ENCODE results near the gene PRKG1.

PRKG1 gene

DNA sequence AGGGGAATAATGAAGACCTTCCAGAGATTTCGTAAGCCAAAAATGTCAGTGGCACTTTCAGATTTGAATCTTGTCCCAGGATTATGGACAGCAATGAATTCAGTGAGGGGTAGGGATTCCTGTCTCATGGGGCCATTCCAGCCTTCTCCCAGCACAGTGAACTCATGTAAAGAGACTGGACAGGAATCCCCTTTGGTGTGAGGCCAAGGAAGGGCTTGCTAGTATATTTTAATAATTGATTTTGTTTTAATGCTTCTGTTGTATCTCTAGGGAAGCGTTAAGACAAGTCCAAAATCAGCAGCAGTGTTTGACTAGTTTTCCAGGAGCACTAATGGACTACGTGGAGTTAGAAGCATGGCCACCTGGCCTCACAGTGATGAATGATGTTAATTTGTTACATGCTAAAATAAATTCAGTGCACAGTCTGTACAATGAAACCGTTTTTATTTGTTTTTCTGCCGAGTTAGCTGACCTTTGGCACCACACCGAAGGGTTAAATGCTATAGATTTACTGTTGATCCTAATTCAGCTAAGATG, 1025.8 kb downstream of the PRKG1 start:
- DNase-seq: no peak

DNA sequence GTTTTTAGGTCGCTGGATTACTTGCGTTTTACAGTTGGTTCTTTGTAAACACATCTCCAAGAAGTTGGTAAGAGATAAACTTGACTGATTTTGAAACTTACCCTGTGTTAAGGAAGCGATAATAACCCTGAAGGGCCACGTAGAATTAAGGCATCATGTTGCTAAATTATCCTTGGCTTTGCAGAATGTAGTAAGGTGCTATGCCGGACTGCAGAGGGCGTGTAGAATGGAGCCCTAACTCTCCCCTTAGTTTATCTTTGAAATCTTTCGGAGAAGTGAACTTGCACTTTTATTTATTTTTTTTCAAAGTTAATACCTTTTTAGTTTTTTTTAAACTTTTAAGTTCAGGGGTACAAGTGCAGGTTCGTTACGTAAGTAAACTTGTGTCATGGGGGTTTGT, 1031.0 kb downstream of the PRKG1 start:
- no peak for DNase-seq

DNA sequence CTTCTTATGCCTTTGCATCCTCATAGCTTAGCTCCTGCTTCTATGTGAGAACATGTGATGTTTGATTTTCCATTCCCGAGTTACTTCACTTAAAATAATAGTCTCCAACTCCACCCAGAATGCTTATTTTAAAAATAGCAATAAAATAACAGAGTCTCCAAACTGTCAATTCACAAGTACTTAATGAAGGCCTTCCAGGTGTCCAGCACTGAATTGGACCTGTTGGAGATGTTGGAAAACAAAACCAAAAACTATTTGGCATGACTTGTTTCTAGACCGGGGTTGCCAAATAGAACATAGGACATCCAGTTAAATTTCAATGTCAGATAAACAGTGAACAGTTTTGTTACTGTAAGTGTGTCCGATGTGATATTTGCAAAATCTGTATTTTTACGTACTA, 1031.7 kb downstream of the PRKG1 start:
- DNase-seq: no peak

DNA sequence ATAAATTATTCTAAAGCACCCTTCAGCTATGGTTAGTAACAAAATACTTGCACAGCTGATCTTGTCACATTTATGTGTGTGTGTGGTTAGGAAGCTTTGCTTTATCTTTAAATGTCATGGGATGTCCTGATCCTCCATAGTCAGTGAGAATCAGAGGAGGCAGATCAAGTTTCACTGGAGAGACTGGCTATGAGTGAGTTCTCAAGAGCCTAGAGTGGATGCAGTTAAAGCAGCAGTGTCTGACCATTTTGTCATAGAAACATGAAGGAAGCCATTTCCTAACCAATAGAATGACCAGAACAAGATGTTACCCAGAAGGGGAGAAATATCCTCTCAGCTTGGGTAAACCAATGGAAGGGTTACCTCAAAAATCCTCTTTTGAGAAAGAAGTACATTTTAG, 1032.6 kb downstream of the PRKG1 start:
- no peak for DNase-seq

DNA sequence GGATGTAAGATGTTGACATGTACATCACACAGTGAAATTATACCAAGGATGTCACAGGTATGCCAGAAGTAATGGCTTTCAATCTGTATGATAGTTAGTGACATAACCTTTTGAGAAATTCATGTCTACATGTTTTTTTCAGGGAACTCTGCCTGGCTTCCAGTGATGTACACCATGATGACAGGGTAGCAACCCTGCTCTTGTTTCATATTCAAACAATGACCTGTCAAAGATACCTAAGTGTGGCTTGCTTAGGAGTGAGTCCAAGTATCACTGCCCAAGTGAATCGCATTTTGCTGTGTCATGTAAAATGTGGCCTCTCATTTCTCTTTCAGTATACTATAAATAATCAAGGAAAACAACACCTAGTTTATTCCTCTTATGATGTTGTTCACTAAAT, 1033.9 kb downstream of the PRKG1 start:
- no peak for DNase-seq

DNA sequence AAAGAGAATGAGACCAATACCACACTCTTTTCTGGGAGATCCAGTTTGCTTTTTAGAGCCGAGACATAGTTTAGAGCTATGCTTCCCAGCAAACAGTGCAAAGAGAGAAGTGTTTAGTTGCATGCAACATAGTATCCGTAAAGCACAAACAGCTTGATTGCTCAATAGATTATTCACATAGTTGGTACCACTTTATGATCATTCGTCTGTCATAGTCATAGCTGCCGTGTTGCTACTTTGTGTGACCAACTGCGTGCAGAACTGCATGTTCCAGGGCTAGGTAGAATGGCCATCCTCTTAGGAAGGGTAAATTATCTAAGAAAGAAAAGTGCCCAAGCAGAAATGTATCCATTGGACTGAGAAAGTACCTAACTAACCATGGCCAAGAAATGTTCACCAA, 1036.3 kb downstream of the PRKG1 start:
- DNase-seq: no peak

DNA sequence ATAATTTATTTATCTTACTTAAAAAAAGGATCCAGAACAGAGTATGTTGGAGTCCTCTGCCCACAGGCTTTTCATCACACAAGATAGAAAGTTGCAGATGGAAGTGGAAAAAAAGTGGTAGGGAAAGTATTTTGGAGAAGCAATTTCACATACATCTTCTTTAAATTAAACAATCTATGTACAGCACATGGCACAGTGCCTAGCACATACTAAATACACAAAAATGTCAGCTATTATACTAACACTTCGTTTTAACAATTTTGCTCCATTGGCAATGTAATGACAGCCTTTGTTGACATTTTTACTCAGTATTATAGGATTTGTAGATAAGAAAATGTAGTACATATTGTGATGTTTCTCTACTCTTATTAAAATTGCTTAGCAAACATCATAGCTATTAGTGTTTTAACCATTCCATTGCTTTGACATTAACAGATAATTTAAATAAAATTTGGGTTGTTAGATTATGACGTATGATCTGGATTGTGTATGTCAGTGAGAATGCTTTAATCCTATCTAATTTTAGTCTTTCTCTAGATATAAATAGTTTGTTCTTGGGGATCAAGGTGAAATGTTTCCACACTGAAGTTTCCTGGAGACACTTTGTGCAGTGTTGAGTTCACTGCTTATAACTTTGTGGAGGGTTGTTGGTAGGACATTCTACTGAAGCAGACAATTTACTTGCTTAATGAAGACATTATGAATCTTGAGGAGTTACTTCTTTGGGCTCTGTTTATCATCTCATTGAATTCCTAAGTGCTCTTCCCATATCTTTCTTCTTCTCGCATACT, 1037.0 kb downstream of the PRKG1 start:
- peak; percentile 32 for DNase-seq

DNA sequence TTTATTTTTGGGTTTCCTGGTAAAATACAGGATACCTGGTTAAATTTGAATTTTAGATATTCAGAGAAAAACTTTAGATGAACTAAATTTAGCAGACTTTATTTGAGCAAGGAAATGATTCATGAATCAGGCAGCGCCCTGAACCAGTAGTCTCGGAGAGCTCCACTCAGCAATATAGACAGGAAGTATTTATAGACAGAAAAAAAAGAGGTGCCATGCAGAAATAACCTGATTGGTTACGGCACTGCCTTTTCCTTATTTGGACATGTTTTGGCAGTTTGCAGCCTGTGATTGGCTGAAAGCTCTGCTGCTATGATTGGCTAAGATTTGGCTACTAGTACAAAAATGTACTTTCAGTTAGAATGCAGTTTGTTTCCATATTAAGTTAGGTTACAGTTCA, 1041.5 kb downstream of the PRKG1 start:
- DNase-seq: peak; percentile 31

DNA sequence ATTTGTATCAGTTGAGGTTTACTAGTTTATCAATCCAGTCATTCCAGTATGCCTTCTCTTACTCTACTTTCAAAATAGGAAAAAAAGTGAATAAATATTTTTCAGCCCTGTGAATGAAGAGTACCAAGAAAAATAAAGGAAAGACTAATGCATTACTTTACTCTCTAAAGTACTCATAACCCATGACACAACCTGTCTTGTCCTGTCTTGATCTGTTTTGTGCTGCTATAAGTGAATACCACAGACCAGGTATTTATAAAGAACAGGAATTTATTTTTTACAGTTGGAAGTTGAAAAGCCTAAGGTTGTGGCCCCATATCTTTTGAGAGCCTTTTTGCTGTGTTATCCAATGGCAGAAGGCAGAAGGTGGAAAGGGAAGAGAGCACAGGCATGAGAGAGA, 1045.2 kb downstream of the PRKG1 start:
- DNase-seq: no peak

DNA sequence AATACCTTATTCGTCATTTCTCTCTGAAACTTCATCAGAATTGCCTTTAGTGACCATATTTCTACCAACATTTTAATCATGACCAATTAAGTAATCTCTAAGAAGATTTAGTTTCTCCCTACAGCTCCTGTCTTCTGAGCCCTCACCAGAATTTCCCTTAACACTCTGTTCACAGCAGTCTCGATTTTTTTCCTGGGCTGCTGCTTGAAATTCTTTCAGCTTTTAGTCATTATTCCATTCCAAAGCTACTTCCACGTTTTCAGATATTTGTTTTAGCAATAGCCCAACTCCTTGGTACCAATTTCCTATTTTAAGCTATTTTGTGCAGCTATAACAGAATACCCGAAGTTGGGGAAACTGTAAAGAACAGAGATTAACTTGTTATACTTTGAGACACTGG, 1047.4 kb downstream of the PRKG1 start:
- peak; percentile 4 for DNase-seq

DNA sequence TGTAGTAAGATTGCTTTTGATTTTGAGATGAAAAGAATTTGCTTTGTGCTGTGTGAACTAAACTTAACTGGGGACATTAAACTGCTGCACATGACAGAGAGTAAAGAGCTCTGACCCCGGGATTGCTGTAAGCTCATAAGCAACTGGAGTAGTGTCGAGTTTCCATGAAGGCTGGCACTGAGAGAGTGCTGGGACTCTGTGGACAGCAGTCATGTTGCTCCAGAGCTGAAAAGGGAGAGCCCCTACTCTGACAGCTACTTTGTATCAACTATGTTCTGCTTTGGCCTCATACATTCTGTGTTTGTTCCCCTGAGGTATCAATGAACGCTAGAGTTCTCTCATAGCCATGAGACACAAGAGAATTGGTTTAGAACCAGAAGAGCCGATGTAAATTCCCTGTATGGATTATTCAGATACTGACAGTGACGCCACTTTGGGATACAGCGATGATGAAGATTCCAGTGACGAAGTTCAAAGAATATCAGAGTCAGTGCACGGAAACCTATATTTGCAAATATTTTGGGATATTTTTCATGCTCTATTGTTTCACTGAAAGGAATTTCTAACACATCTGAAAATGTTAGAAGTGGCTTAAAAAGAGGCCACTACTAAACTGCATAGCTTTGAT, 1053.9 kb downstream of the PRKG1 start:
- DNase-seq: no peak

DNA sequence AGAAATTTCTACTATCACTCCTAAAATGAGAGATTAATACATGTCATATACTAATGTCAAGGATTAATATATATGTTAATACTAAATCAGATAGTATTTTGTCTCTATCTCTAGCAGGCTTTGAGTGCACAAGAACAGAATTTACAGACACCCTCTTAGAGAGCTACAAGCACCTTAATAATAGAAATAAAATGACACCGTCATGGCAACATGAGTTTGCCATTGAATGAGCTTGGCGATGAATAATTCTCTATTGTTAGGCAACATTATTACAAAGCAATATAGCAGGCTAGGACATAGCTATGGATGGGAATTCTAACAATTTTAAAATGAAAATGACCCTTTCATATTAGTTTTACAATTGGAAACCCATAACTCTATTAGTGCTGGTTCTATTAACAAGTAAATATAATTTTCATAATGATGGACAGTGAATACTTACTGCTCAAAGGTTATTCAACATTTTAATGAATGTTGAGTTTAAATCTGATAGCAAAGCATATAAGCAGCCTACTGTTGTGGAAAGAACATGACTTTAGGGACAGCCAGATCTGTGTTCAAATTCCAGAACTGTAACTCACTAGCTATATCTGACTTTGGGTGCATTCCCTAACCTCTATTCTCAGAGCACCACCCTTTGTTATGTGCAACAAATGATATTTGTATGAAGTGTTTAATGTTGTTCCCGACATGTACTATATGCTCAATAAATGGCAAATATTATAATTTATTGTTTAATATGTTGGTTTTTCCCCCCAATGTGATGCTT, 1055.3 kb downstream of the PRKG1 start:
- DNase-seq: no peak

DNA sequence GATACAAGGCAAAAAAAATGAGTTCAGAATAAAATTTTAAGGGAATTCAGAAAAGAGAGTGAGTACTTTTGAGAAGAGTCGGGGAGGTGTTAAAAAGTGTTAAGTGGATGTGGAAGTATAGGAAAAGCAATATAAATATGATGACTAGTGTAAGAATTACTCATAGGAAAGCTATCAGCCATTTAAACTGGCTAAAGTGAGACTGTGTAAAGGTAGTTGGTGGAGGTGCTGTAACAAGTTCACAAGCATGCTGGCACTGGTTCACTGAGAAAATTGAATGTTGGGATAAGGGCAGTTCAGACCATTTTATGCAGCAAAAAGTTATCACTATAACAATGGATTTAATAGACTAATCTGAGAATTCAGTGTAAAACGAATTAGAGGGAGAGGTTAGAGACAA, 1060.8 kb downstream of the PRKG1 start:
- no peak for DNase-seq

DNA sequence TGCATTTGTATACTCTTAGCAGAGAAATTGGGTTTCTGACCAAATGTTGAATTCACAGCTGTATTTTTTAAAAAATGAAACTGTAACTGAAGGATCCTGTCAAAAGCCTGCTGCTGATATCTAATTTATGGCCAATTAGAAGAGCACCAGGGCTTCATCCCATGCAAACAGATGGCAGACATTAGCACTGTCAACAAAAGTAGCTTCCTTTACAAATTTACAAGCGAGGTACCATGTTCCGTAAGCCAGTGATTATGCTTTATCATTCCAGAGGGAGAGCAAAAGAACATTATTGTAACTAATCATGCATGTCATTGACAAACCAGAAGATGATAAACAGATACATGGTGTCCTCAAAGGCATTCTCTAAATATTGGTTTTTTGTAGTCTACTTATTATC, 1062.6 kb downstream of the PRKG1 start:
- DNase-seq: no peak

DNA sequence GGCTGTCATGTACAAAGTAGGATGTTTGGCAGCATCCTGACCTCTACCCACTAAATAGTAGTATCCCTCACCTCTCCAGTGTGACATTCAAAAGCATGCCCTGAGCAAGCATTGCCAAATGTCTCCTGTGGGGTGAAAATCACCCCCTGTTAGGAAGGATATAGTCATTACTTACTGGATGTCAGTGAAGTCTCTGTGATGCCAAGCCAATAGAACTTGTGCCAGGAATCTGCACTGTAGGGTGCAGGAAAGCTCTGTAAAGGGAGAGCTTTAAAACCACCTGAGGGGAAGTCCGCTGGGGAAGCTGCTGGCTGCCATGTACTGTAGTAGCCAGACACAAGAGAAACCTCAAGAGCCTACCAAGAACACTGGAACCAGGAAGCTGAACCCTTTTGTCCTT, 1069.1 kb downstream of the PRKG1 start:
- DNase-seq: no peak

DNA sequence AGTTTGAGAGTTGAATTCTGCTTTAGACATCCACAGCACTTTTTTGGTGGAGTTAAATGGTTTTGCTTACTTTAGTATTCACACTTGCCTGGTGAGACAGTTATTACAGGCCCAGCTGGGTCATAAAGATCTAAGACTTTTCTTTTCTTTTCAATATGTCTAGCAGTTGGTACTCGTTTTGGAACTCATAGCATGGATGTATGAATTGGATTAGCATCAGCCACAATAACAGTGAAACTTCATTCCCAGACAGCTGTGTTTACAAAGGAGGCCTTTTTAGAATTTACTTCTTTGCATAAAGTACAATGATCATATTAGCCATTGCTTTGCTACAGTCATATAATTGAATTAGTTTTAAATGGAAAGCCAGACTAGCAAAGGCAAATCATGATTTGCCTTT, 1071.3 kb downstream of the PRKG1 start:
- DNase-seq: no peak

DNA sequence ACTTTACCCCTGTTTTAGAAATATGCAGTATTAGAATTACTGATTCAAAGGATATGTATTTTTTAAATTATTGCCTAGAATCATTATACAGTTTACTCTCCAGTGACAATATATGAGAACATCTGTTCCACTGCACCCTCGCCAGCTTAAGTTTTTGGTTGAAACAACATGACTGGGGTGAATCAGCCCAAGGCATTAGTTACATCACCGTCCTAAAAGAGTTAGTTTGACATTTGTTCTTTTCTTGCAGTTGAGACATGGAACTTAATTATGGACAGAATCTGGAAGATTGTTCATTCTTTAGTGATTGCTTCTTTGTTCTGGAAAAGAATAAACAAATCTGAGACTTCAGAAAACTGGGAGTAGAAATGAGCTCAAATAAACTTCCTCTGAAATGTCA, 1072.5 kb downstream of the PRKG1 start:
- DNase-seq: peak; percentile 25

DNA sequence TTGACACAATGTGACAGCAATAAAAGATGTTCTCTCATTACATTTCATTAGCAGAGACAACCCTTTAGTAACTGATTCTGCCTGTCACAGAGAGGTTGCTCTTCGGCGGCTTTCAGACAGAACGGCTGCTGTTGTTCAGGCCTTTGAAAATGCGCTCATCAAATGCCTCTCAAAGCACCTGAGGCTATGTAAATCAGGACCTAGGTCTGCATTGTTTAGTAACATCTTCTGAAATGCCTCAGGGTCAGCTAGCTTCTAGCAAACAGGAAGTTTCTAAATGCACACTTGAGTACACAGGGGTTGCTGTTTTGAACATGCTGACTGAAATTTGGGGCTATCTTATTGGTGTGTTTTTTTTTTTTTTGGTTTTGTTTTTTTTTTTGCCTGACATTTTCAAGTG, 1096.5 kb downstream of the PRKG1 start:
- DNase-seq: no peak

DNA sequence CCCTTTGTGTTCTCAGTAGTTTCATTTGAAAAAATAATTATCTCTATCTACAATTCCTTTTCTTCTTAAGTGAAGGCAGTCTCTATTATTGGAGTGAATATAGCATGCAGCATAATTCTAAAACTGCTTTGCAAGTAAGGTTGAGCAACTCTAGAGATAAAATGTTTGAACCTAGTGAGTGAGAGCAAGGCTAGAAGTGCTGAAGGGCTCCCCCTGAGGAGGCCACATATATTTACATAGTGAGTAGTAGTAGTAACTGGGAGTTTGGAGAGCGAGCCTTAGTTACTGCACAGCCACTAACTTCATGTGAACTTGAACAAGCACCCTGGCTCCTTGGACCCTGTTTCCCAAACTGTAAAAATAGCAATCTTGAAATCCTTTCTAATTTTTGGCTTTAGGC, 1098.3 kb downstream of the PRKG1 start:
- DNase-seq: no peak

DNA sequence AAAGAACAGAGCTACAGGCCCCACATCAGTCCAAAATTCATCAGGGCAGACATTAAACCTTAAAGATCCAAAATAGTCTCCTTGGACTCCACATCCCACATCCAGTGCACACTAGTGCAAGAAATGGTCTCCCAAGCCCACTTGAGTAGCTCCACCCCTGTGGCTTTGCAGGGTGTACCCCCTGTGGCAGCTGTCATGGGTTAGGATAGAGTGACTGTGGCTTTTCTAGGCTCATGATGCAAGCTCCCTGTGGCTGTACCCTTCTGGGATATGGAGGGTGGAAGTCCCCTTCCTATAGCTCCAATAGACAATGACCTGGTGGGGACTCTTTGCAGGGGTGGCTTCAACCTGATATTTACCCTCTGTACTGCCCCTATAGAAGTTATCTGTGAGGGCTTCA, 1111.0 kb downstream of the PRKG1 start:
- DNase-seq: no peak

DNA sequence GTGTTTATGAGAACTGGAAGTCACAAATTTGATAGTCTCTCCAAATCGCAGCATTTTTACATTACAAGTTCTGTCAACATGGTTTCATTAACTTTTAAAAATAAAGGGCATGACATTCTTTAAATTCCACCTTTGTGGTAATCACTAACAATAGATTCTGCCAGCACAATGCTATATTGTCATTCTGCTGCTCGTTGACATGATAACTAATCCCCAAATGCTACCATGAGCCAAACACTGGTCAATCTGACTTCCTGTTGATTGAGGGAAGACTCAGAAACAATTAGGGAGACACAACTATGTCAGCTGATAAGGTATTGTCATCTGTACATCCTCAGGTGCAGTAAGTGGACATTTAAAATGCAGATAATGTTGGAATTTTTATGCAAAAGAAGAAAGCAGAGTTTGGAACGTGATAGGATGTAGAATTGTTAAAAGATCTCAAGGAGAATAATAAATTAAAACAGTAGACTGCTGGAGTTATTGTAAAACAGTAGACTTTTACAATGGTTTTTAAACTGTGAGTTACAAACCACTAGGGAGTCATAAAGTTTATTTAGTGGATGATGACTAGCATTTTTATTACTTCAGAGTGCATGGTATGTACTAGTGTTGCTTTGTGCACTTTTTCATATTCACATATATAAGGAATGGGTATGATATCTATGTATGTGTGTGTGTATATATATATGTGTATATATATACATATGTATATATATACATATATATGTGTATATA, 1113.4 kb downstream of the PRKG1 start:
- DNase-seq: peak; percentile 48

DNA sequence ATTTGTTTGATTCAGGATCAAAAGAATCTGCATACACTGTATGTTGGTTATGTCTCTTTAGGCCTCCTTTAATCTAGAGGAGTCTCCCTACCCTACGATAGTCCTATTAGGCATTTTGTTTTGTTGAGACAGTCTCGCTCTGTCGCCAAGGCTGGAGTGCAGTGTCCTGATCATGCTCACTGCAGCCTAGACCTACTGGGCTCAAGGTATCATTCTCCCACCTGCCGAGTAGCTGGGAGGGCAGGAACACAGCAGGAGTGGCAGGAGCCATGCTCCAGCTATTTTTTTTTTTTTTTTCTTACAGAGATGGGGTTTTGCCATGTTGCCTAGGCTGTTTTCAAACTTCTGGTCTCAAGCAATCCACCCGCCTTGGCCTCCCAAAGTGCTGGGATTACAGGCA, 1116.8 kb downstream of the PRKG1 start:
- no peak for DNase-seq

DNA sequence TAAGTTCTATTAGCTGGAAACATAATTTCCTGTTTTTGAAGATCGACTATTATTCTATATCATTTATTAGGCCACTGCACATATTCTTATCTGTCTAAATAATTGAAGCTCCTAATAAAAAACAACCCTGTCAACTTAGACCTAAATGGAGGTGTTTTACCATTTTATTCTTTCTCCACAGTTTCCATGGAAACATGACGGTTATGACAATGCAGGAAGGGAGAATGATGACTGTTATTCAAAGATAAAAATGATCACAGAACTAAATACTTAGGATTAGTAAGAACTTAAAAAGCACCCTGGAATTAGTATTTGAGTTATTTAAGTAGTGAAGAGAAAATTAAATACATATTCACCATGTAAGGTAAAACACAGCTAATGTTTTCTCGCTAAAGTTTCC, 1119.9 kb downstream of the PRKG1 start:
- DNase-seq: no peak

Measured in fibroblast of skin of right quadriceps (primary cell).